Astrocyte of the cerebellum (primary cell): ENCODE measurements around the gene SYT17.

ENCODE experiments used
- DNase-seq: peaks from one replicate; pipeline ENCODE4 v3.0.0-alpha.2; 2011; ENCODE audit warnings: low read depth
- H3K4me3 ChIP-seq: 2 replicates; pipeline ENCODE4 v1.5.1; 2011; ENCODE audit warnings: mild to moderate bottlenecking, low read depth, low read length, moderate library complexity
- in situ Hi-C: cut with HindIII; loops from 2 replicates; pipeline ENCODE4 v1.10.0; 2017; ENCODE audit warnings: low sequenced_read_pairs
- TF ChIP-seq, protein P1 (sequence below): IDR thresholded peaks from 2 replicates; pipeline ENCODE4 v1.5.1; 2012; ENCODE audit warnings: low read length, low read depth, moderate library complexity, mild to moderate bottlenecking; ENCODE audit errors: missing control alignments

SYT17 gene

GRCh38 chr16:19127674-19128131 lies 40.3 kb upstream of the SYT17 start:
- DNase-seq = no peak
- in situ Hi-C loops = no loop called here
- no peak overlapping the region for H3K4me3 ChIP-seq
- TF ChIP-seq, protein P1, sequence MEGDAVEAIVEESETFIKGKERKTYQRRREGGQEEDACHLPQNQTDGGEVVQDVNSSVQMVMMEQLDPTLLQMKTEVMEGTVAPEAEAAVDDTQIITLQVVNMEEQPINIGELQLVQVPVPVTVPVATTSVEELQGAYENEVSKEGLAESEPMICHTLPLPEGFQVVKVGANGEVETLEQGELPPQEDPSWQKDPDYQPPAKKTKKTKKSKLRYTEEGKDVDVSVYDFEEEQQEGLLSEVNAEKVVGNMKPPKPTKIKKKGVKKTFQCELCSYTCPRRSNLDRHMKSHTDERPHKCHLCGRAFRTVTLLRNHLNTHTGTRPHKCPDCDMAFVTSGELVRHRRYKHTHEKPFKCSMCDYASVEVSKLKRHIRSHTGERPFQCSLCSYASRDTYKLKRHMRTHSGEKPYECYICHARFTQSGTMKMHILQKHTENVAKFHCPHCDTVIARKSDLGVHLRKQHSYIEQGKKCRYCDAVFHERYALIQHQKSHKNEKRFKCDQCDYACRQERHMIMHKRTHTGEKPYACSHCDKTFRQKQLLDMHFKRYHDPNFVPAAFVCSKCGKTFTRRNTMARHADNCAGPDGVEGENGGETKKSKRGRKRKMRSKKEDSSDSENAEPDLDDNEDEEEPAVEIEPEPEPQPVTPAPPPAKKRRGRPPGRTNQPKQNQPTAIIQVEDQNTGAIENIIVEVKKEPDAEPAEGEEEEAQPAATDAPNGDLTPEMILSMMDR = no peak

DNA sequence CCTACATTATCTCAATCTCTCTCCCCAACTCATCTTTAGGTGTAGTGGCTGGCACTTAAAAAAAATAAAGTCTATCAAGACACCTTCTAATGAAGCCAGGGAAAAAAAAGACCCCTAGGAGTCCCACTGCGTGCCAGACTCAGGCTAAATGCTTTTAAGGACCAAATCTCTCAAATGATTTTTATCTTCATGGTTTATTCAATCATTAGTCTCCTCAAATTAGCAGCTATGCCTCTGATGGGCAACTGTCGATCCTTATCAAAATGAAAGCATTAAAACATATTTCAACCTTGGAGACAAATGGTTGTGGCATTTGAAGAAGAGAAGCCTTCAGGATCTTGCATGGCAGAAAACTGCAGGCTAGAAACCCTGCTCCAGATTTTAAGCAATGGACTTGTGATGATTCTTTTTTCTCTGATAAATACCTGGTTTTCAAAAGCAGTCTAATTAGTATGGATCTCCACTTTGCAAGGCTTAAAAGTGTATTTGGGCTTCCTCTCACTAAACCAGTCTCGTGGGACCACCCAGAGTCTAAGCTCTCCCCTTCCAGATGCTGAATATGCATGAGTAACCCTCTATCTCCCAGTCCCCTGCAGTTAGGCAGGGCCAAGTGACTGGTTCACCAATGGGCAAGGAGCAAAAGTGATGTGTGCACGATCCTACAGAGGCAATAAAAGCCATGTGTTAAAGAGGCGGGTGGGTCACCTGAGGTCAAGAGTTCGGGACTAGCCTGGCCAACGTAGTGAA lies 39.4 kb upstream of the SYT17 start:
- no peak overlapping the region for H3K4me3 ChIP-seq
- in situ Hi-C loops = no loop called here
- TF ChIP-seq, protein P1 = no peak
- DNase-seq = no peak

- in situ Hi-C loops = no loop called here
- no peak overlapping the region for H3K4me3 ChIP-seq
Measured at GRCh38 chr16:19130385-19130784, 37.7 kb upstream of the SYT17 start.

GRCh38 chr16:19130852-19131824 lies 36.9 kb upstream of the SYT17 start:
- TF ChIP-seq, protein P1 = no peak
- H3K4me3 ChIP-seq = no peak overlapping the region
- DNase-seq = peak; percentile 71
- in situ Hi-C loops = no loop called here

More at GRCh38 chr16:19130385-19130784, 37.7 kb upstream of the SYT17 start:
- TF ChIP-seq, protein P1 = no peak
- no peak for DNase-seq

DNA sequence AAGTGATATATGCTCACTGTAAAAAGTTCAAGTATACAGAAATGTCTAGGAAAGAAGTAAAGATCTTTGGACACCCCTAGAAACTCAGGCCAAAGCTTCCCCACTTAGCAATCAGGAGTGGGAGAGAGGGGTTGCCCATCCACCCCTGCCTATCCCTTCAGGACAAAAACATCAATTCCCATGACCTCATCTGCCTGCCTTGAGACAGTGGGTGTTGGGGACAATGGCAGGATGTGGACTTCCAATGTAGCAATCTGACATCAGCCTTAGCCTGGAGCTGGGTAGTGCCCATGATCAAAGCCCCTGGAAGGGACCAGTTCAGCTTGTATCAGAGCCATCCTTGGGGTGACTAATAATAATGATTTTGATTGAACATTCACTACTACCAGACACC lies 36.2 kb upstream of the SYT17 start:
- in situ Hi-C loops = no loop called here
- TF ChIP-seq, protein P1 = no peak
- H3K4me3 ChIP-seq = no peak overlapping the region
- no peak for DNase-seq

DNA sequence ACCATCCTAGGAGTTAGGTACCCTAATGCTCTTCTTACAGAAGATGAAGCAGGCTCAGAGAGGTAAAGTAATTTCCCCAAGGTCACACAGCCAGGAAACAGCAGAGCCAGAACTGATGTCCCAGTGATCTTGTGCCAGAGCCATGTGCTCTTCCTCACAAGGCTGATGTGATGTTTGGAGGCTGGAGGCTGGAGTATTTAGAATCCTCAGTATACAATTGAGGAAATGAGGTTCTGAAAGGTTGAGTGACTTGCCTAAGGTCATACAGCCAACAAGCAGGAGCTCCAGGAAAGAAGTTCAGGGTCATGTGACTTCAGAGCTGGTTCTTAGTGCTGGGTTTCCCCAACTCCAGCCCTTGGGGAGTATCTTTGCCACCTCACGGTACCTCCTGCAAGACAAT lies 35.8 kb upstream of the SYT17 start:
- no peak overlapping the region for H3K4me3 ChIP-seq
- in situ Hi-C loops = no loop called here
- DNase-seq = no peak
- TF ChIP-seq, protein P1 = no peak
